Measurements from ENCODE around the gene TSPOAP1. TPM values are rescaled to one million over a fixed set of nuclear protein-coding genes. Genes with fewer than 3 reads are reported as not detected.

Gene TSPOAP1
- total RNA-seq, 2 donors from 2014 or later, result 22.6 to 26.3 TPM

- ATAC-seq (ENCODE audit: insufficient number of reproducible peaks, low FRiP score, low read depth), result no peak
- no peak for DNase-seq (ENCODE audit: low spot score)
Measured at GRCh38 chr17:58277802-58278595, 50.6 kb downstream of the TSPOAP1 start.

GRCh38 chr17:58277107-58277801 lies 51.3 kb downstream of the TSPOAP1 start:
- Histone ChIP-seq H3K4me3 (no peak overlapping the region), H3K36me3 (no peaks in the 10 kb centered on the region), H3K27ac (no peak overlapping the region), H3K27me3 (replicated peaks; ENCODE audit: insufficient read depth) (no peaks in the 10 kb centered on the region), H3K9me3 (no peaks in the 10 kb centered on the region), H3K4me1 (ENCODE audit: control insufficient read depth in 1 of 2, low read depth in 2 of 2) (peaks cover 0 to 14% of the 10 kb centered on the region in 2 donors)
- ATAC-seq (ENCODE audit: insufficient number of reproducible peaks, low FRiP score, low read depth) (no peak), DNase-seq (ENCODE audit: low spot score) (no peak)
- no peak for TF ChIP-seq CTCF (IDR thresholded peaks at IDR 0.05)

More at GRCh38 chr17:58277802-58278595, 50.6 kb downstream of the TSPOAP1 start:
- no peak for TF ChIP-seq CTCF (IDR thresholded peaks at IDR 0.05)
- no peaks in the 10 kb centered on the region for H3K36me3 ChIP-seq
- H3K4me3 ChIP-seq, result no peak overlapping the region
- H3K27me3 ChIP-seq (replicated peaks; ENCODE audit: insufficient read depth), result no peaks in the 10 kb centered on the region
- no peaks in the 10 kb centered on the region for H3K9me3 ChIP-seq
- H3K27ac ChIP-seq, result no peak overlapping the region
- H3K4me1 ChIP-seq (ENCODE audit: control insufficient read depth in 1 of 2, low read depth in 2 of 2), result peaks cover 0 to 14% of the 10 kb centered on the region in 2 donors

- no peak for ATAC-seq (ENCODE audit: insufficient number of reproducible peaks, low FRiP score, low read depth)
- Histone ChIP-seq H3K27me3 (replicated peaks; ENCODE audit: insufficient read depth) (no peaks in the 10 kb centered on the region), H3K27ac (no peak overlapping the region), H3K9me3 (no peaks in the 10 kb centered on the region), H3K36me3 (no peaks in the 10 kb centered on the region), H3K4me1 (ENCODE audit: control insufficient read depth in 1 of 2, low read depth in 2 of 2) (peaks cover 0 to 14% of the 10 kb centered on the region in 2 donors), H3K4me3 (no peak overlapping the region)
- no peak for TF ChIP-seq CTCF (IDR thresholded peaks at IDR 0.05)
- no peak for DNase-seq (ENCODE audit: low spot score)
Measured at GRCh38 chr17:58276423-58276822, 52.2 kb downstream of the TSPOAP1 start.

- no peaks in the 10 kb centered on the region for H3K36me3 ChIP-seq
- no peak for ATAC-seq (ENCODE audit: insufficient number of reproducible peaks, low FRiP score, low read depth)
- no peaks in the 10 kb centered on the region for H3K27me3 ChIP-seq (replicated peaks; ENCODE audit: insufficient read depth)
- H3K4me3 ChIP-seq, result no peak overlapping the region
- H3K4me1 ChIP-seq (ENCODE audit: control insufficient read depth in 1 of 2, low read depth in 2 of 2), result peaks cover 0 to 14% of the 10 kb centered on the region in 2 donors
- H3K27ac ChIP-seq, result no peak overlapping the region
- H3K9me3 ChIP-seq, result no peaks in the 10 kb centered on the region
- no peak for DNase-seq (ENCODE audit: low spot score)
- no peak for TF ChIP-seq CTCF (IDR thresholded peaks at IDR 0.05)
Measured at GRCh38 chr17:58275417-58275816, 53.2 kb downstream of the TSPOAP1 start.

GRCh38 chr17:58273453-58274104 lies 55.0 kb downstream of the TSPOAP1 start:
- H3K36me3 ChIP-seq, result no peaks in the 10 kb centered on the region
- no peak overlapping the region for H3K4me3 ChIP-seq
- no peak overlapping the region for H3K27ac ChIP-seq
- peaks cover 0 to 4% of the 10 kb centered on the region in 2 donors for H3K4me1 ChIP-seq (ENCODE audit: control insufficient read depth in 1 of 2, low read depth in 2 of 2)
- ATAC-seq (ENCODE audit: insufficient number of reproducible peaks, low FRiP score, low read depth) (no peak), DNase-seq (ENCODE audit: low spot score) (no peak)
- H3K9me3 ChIP-seq, result no peaks in the 10 kb centered on the region
- no peak for TF ChIP-seq CTCF (IDR thresholded peaks at IDR 0.05)
- H3K27me3 ChIP-seq (replicated peaks; ENCODE audit: insufficient read depth), result no peaks in the 10 kb centered on the region
